Limb (tissue), 2 donors: ENCODE measurements around the gene TST.

Experiments used
- DNase-seq, 2 donors: peaks; one replicate each; pipeline ENCODE4 v3.0.0-alpha.2; 2016; ENCODE audit errors: extremely low spot score in 2 of 2

The TST gene

GRCh38 chr22:37019309-37020191 is at the start of gene TST, which contains the start of gene MPST:
TSS of gene TST (minus strand) at chr22:37019447. CDS start at chr22:37018732, 715 bp downstream.
TSS of gene MPST (plus strand) at chr22:37019742. CDS start at chr22:37019837, 95 bp downstream.
- DNase-seq: peak; percentile 68 to 87

GRCh38 chr22:37068859-37069258 is 49.6 kb upstream of the TST start:
- no peak for DNase-seq

GRCh38 chr22:37067428-37067827 is 48.2 kb upstream of the TST start:
- DNase-seq: no peak

GRCh38 chr22:37065961-37066360 is 46.7 kb upstream of the TST start:
- no peak for DNase-seq

GRCh38 chr22:37065180-37065579 is 45.9 kb upstream of the TST start:
- DNase-seq: no peak

GRCh38 chr22:37064553-37064952 is 45.3 kb upstream of the TST start:
- no peak for DNase-seq

- DNase-seq: no peak
Observed at GRCh38 chr22:37063431-37064420, 44.5 kb upstream of the TST start.

- no peak for DNase-seq
Observed at GRCh38 chr22:37062702-37063381, 43.6 kb upstream of the TST start.

- DNase-seq: no peak
Observed at GRCh38 chr22:37062376-37062675, 43.1 kb upstream of the TST start.

- DNase-seq: no peak
Observed at GRCh38 chr22:37061611-37062375, 42.5 kb upstream of the TST start.

- DNase-seq: no peak
Observed at GRCh38 chr22:37060801-37061610, 41.8 kb upstream of the TST start.

GRCh38 chr22:37059876-37060449 is 40.7 kb upstream of the TST start:
- DNase-seq: no peak

GRCh38 chr22:37058917-37059701 is 39.9 kb upstream of the TST start:
- no peak for DNase-seq

GRCh38 chr22:37057796-37058510 is 38.7 kb upstream of the TST start:
- no peak for DNase-seq

- DNase-seq: no peak
Observed at GRCh38 chr22:37057226-37057625, 38.0 kb upstream of the TST start.

- no peak for DNase-seq
Observed at GRCh38 chr22:37056246-37056645, 37.0 kb upstream of the TST start.

GRCh38 chr22:37054600-37055365 is 35.5 kb upstream of the TST start:
- DNase-seq: no peak

- no peak for DNase-seq
Observed at GRCh38 chr22:37054056-37054395, 34.8 kb upstream of the TST start.
